Stimulated activated CD8-positive, alpha-beta memory T cell treated with anti-CD3 and anti-CD28 coated beads, Interleukin-4, amount 100 ng/mL, for 48 hours (primary cell): ENCODE results near the gene ORMDL1.

Experiments
- DNase-seq: peaks from one replicate; pipeline ENCODE4 v3.0.0-alpha.2; 2020

ORMDL1 gene

GRCh38 chr2:189783927-189784867 lies at the start of gene ORMDL1, which contains the start of gene PMS1:
ORMDL1 (minus strand) TSS chr2:189784339; CDS start chr2:189782595, 1,744 bp downstream.
PMS1 (plus strand) TSS chr2:189784450; CDS start chr2:189791810, 7,360 bp downstream.
- DNase-seq: peak; percentile 95

- no peak for DNase-seq
These were observed 46.4 kb upstream of the ORMDL1 start for GRCh38 chr2:189830510-189830909.

GRCh38 chr2:189829102-189829833 lies 45.1 kb upstream of the ORMDL1 start:
- DNase-seq: no peak

GRCh38 chr2:189826039-189826438 lies 41.9 kb upstream of the ORMDL1 start:
- no peak for DNase-seq

- DNase-seq: no peak
These were observed 40.7 kb upstream of the ORMDL1 start for GRCh38 chr2:189824694-189825396.

- no peak for DNase-seq
These were observed 38.0 kb upstream of the ORMDL1 start for GRCh38 chr2:189821953-189822748.

GRCh38 chr2:189819297-189819704 lies 35.2 kb upstream of the ORMDL1 start:
- no peak for DNase-seq

GRCh38 chr2:189818249-189819038 lies 34.3 kb upstream of the ORMDL1 start:
- no peak for DNase-seq

- no peak for DNase-seq
These were observed 19.3 kb upstream of the ORMDL1 start for GRCh38 chr2:189803431-189803830.

- no peak for DNase-seq
These were observed 18.3 kb upstream of the ORMDL1 start for GRCh38 chr2:189802396-189802912.

- no peak for DNase-seq
These were observed 15.4 kb upstream of the ORMDL1 start for GRCh38 chr2:189799531-189799930.

GRCh38 chr2:189799030-189799331 lies 14.8 kb upstream of the ORMDL1 start:
- DNase-seq: no peak

GRCh38 chr2:189798312-189799029 lies 14.3 kb upstream of the ORMDL1 start:
- no peak for DNase-seq

GRCh38 chr2:189797902-189798301 lies 13.8 kb upstream of the ORMDL1 start:
- no peak for DNase-seq

- DNase-seq: no peak
These were observed 10.2 kb upstream of the ORMDL1 start for GRCh38 chr2:189794310-189794709.

- DNase-seq: no peak
These were observed 7.4 kb upstream of the ORMDL1 start for GRCh38 chr2:189791338-189792042.

- DNase-seq: no peak
These were observed 650 bp downstream of the ORMDL1 start for GRCh38 chr2:189783451-189783926.

- peak; percentile 44 for DNase-seq
These were observed 1.9 kb downstream of the ORMDL1 start for GRCh38 chr2:189782221-189782671.

GRCh38 chr2:189772212-189772611 lies 11.9 kb downstream of the ORMDL1 start:
- no peak for DNase-seq
